Bladder microvascular endothelial cell (primary cell): ENCODE results near the gene LSM11. TPM values are rescaled to one million over a fixed set of nuclear protein-coding genes. Genes with fewer than 3 reads are reported as not detected.

Experiments
- total RNA-seq: library from RNA; depleted of rRNA; stranded (reverse); fragments of >200 nt; gene quantifications from 2 replicates; pipeline ENCODE4 v1.2.3, GENCODE V29; 2014

The LSM11 gene
- total RNA-seq, result 6.0 and 7.6 TPM in 2 replicates

DNA sequence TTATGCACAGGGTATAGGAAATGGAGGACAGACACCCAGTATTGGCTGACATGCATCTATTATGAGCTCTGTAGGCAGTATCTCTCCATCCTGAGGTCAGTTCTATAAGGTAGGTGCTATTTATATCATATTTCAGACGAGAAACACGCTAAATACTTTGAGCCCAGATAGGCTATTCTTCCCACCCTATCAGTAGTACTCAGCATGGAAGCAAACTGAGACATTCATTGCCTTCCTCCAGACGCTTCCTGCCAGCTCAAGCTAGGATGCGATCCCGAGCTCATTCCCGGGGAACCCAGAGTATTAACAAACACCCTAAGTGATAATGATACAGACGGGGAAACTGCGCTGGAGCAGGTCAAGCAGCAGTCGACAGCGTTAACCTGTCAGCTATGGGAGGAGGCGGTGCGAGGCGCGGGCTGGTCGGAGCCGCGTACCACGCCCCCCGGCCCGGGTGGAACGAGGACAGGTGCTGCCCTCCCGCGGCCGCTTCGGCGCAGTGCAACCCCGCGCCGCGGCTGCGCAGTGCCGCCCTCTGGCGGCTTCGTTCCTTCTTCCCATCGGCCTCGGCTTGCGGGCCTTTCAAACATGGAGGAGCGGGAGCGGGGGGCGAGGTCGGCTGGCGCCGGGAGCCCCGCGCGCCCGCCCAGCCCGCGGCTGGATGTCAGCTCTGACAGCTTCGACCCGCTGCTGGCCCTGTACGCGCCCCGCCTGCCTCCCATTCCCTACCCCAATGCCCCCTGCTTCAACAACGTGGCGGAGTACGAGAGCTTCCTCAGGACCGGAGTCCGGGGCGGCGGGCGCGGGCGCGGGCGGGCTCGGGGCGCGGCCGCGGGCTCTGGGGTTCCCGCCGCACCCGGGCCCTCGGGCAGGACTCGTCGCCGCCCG is at the start of gene LSM11:
Gene LSM11 (plus strand): TSS at position 550 of the 888 bp plus-strand sequence. CDS start 39 bp downstream, at position 589.

DNA sequence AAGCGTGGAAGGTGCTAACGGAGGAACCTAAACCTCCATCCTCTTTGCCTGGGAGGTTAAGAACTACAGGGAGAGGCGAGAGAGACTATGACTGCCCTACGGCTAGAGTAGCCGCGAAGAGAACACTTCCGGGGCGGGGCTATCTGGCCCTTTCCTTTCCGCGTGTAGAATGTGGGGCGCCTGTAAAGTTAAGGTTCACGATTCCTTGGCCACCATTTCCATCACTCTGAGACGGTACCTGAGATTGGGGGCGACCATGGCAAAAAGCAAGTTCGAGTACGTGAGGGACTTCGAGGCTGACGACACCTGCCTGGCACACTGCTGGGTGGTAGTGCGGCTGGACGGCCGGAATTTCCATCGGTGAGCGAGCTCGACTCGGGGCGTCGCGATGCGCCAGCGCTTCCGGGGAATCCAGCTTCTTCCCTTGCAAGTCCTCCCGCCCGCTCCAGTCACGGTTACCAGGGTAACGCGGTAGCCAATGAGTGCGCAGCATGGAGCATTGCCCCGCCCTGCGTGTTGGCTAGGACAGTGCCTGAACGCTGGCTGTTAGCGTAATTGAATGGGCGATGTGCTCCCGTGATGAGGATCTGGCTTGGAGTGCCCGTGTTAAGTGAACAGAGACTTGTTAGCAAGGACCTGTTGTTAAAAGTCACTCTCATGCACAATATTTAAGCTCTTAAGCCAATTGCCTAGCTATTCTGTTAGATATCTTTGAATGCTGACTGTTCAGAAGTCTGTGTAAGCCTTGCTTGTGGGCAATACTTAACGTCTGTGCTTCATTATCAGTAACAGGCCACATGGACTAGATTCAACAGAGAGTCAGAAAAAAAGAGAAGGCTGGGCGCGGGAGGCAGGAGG is 12.0 kb upstream of the LSM11 start, which contains the start of gene THG1L:
Gene THG1L (plus strand): TSS at position 149 of the 858 bp plus-strand sequence. CDS start 21 bp downstream, at position 170.

Other genes starting within 250 kb of the LSM11 start
- gene ADAM19, start 167.9 kb upstream of the LSM11 start, total RNA-seq, result 22.4 and 25.4 TPM in 2 replicates
- not detected in 2 replicates for gene SOX30, start 91.3 kb upstream of the LSM11 start, total RNA-seq
- not detected in 2 replicates for gene C5orf52, start 72.2 kb upstream of the LSM11 start, total RNA-seq
- gene THG1L, start 12.3 kb upstream of the LSM11 start, total RNA-seq, result 4.8 and 11.8 TPM in 2 replicates
- 82.9 and 144 TPM in 2 replicates for gene CLINT1, start 115.4 kb downstream of the LSM11 start, total RNA-seq